GM10266 (cell line): Measurements from ENCODE around the gene HARBI1.

ENCODE experiments used
- DNase-seq: peaks from one replicate; pipeline ENCODE4 v3.0.0; 2012; ENCODE audit errors: extremely low spot score
- TF ChIP-seq, protein P1 (sequence below): IDR thresholded peaks from 2 replicates; pipeline ENCODE4 v1.5.1; 2012; ENCODE audit warnings: mild to moderate bottlenecking, low read depth; ENCODE audit not compliant: control insufficient read depth, insufficient read depth; ENCODE audit errors: missing control alignments

Gene HARBI1

DNA sequence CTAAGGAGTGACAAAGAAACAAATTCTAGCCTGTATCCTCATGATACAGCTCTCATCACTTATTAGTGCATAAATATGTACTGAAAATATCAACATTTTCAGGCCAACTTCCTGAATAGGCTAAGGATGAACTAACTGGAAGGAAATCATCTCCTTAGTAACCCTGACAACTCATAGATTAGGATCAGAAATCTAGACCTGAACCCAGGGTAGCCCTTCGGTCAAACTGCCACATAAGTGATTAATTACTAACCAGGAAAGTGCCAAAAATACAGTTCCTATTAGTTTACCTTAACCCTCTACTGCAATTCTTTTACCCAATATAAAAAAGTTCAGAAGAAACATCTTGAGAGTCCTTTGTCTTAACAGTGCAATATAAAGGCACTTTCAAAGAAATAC lies 63.2 kb downstream of the HARBI1 start:
- TF ChIP-seq, protein P1, sequence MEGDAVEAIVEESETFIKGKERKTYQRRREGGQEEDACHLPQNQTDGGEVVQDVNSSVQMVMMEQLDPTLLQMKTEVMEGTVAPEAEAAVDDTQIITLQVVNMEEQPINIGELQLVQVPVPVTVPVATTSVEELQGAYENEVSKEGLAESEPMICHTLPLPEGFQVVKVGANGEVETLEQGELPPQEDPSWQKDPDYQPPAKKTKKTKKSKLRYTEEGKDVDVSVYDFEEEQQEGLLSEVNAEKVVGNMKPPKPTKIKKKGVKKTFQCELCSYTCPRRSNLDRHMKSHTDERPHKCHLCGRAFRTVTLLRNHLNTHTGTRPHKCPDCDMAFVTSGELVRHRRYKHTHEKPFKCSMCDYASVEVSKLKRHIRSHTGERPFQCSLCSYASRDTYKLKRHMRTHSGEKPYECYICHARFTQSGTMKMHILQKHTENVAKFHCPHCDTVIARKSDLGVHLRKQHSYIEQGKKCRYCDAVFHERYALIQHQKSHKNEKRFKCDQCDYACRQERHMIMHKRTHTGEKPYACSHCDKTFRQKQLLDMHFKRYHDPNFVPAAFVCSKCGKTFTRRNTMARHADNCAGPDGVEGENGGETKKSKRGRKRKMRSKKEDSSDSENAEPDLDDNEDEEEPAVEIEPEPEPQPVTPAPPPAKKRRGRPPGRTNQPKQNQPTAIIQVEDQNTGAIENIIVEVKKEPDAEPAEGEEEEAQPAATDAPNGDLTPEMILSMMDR, result no peak
- no peak for DNase-seq
